GM19193 (cell line): ENCODE results near the gene IFITM5.

Experiments used
- POLR2A ChIP-seq: IDR thresholded peaks from 4 replicates; pipeline ENCODE4 v1.6.1; 2011; ENCODE audit not compliant: insufficient read depth, insufficient read length; ENCODE audit errors: extremely low read depth

Gene IFITM5

GRCh38 chr11:299081-299891, at the start of gene IFITM5:
Gene IFITM5 (minus strand): TSS chr11:299526. CDS start chr11:299490, 36 bp downstream.
- no peak for TF ChIP-seq POLR2A

- TF ChIP-seq POLR2A = no peak
These were observed 47.2 kb upstream of the IFITM5 start for GRCh38 chr11:346529-346928.

- TF ChIP-seq POLR2A = no peak
These were observed 45.7 kb upstream of the IFITM5 start for GRCh38 chr11:344836-345578.

- TF ChIP-seq POLR2A = no peak
These were observed 43.0 kb upstream of the IFITM5 start for GRCh38 chr11:342328-342727.

- no peak for TF ChIP-seq POLR2A
These were observed 41.5 kb upstream of the IFITM5 start for GRCh38 chr11:340539-341512.

GRCh38 chr11:339963-340362, 40.6 kb upstream of the IFITM5 start:
- no peak for TF ChIP-seq POLR2A

- no peak for TF ChIP-seq POLR2A
These were observed 38.4 kb upstream of the IFITM5 start for GRCh38 chr11:337711-338110.

- TF ChIP-seq POLR2A = no peak
These were observed 37.4 kb upstream of the IFITM5 start for GRCh38 chr11:336659-337198.

GRCh38 chr11:335779-336658, 36.7 kb upstream of the IFITM5 start:
- no peak for TF ChIP-seq POLR2A

GRCh38 chr11:334264-334994, 35.1 kb upstream of the IFITM5 start:
- TF ChIP-seq POLR2A = no peak

GRCh38 chr11:332651-333480, 33.5 kb upstream of the IFITM5 start:
- no peak for TF ChIP-seq POLR2A

- no peak for TF ChIP-seq POLR2A
These were observed 32.2 kb upstream of the IFITM5 start for GRCh38 chr11:331358-332060.
